GM18499 (cell line): ENCODE data around the gene MT1A.
A peak's percentile ranks its signal among the peaks of the same experiment; 100 is the strongest.

Source experiments
- ATAC-seq: cut with Tn5 transposase; IDR thresholded peaks from one replicate; pipeline ENCODE4 v1.9.1; 2021; ENCODE audit warnings: moderate number of reproducible peaks; ENCODE audit not compliant: insufficient read depth, unreplicated experiment

The MT1A gene

GRCh38 chr16:56629531-56629930 is 8.9 kb upstream of the MT1A start:
- no peak for ATAC-seq

- peak; percentile 88 for ATAC-seq
Observed at GRCh38 chr16:56630134-56630533, 8.3 kb upstream of the MT1A start.

- ATAC-seq: no peak
Observed at GRCh38 chr16:56631197-56631596, 7.3 kb upstream of the MT1A start.

GRCh38 chr16:56631832-56632155 is 6.7 kb upstream of the MT1A start:
- no peak for ATAC-seq

GRCh38 chr16:56632156-56632847 is 6.2 kb upstream of the MT1A start, which contains the start of gene MT1M:
TSS of gene MT1M (plus strand) at chr16:56632659. CDS start at chr16:56632732, 73 bp downstream.
- no peak for ATAC-seq

- no peak for ATAC-seq
Observed at GRCh38 chr16:56632848-56633365, 5.6 kb upstream of the MT1A start.

- ATAC-seq: no peak
Observed at GRCh38 chr16:56633535-56633934, 4.9 kb upstream of the MT1A start.

- no peak for ATAC-seq
Observed at GRCh38 chr16:56634715-56635440, 3.6 kb upstream of the MT1A start.

GRCh38 chr16:56635441-56635967 is 3.0 kb upstream of the MT1A start:
- ATAC-seq: no peak

GRCh38 chr16:56636616-56637413 is 1.7 kb upstream of the MT1A start:
- no peak for ATAC-seq

- ATAC-seq: no peak
Observed at GRCh38 chr16:56639045-56639444, 579 bp downstream of the MT1A start.

GRCh38 chr16:56640076-56640475 is 1.6 kb downstream of the MT1A start:
- no peak for ATAC-seq

GRCh38 chr16:56641166-56641565 is 2.7 kb downstream of the MT1A start:
- no peak for ATAC-seq

GRCh38 chr16:56643080-56643778 is 4.8 kb downstream of the MT1A start:
- ATAC-seq: no peak

GRCh38 chr16:56643833-56644232 is 5.4 kb downstream of the MT1A start:
- ATAC-seq: no peak

- no peak for ATAC-seq
Observed at GRCh38 chr16:56645311-56645710, 6.8 kb downstream of the MT1A start.

GRCh38 chr16:56645838-56646237 is 7.4 kb downstream of the MT1A start:
- no peak for ATAC-seq

- no peak for ATAC-seq
Observed at GRCh38 chr16:56647641-56648431, 9.4 kb downstream of the MT1A start.

- no peak for ATAC-seq
Observed at GRCh38 chr16:56649271-56649670, 10.8 kb downstream of the MT1A start.
